Measurements from ENCODE around the gene SCN2A. TPM values are rescaled to one million over a fixed set of nuclear protein-coding genes. Genes with fewer than 3 reads are reported as not detected.
A peak's percentile ranks its signal among the peaks of the same experiment; 100 is the strongest.

SCN2A gene
- polyA plus RNA-seq, 4 donors: 2.1 to 5.8 (median 2.7) TPM

DNA sequence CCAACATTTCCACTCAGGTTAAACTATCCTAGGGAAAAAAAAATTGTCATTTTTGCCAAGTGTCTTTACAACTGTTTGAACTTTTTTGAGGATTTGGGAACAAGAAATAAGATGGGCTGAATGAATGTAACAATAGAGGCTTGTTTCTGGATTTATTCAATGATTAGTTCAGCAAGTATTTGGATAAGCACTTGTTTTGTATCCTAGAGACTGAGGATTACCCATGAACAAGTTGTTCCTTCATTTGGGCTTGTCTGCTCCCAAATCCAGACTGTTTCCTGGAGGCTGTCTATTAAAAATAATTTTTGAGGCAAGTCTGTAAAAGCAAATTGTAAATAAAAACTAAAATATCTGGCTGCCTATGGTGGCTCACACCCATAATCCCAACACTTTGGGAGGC lies 168.3 kb downstream of the SCN2A start:
- DNase-seq (ENCODE audit: low read depth in 4 of 4, low spot score in 3 of 4): no peak

DNA sequence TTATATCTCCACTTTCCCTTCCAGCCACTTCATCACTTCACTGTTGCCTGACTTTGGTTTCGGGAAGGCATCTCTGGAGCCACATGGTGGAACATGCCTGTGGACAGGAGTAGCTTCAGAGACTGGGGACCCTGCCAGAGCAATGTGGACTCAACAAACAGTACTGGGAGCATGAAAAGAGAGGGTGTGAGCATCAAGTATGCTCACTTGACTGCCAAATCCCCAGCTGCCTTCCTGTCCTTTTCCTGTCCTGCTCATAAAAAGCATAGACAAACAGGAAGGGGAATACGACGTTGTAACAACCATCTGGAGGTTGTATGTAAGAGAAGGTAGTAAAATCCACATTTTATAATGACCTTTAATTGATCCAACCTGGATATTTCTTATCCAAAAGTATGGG lies 169.0 kb downstream of the SCN2A start:
- DNase-seq (ENCODE audit: low read depth in 4 of 4, low spot score in 3 of 4): no peak

DNA sequence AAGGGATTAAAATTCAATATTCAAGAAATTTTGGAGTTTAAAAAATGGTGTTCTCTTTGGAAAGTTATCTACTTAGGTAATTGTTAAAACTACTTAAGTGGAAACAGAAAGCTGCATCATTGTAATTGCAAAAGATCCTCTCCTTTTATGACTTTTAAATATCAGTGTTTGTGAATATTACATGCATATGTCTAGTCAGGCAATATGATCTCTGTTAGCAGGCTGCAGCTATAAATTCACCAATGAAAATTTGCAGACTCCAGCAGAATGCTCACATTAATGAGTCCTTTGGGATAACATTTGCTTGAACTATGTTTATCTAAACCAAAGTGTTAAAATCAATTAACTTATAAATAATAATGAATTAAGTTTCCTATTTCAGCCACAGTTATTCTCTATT lies 171.1 kb downstream of the SCN2A start:
- DNase-seq (ENCODE audit: low read depth in 4 of 4, low spot score in 3 of 4): no peak

DNA sequence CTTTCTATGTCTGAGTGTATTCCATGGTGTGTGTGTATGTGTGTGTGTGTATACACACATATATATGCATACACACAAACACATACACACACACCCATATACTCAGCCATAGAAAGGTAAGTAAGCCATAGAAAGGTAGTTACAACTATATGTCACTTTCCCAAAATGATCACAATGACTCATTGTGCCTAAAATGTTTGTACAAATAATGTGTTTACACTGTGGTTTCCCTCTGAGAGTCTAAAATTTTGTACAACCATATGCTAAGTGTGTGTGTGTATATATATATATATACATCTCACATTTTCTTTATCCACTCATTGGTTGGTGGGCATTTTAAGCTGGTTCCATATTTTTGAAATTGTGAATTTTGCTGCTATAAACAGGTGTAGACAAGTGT lies 175.0 kb downstream of the SCN2A start:
- DNase-seq (ENCODE audit: low read depth in 4 of 4, low spot score in 3 of 4): no peak

- no peak for DNase-seq (ENCODE audit: low read depth in 4 of 4, low spot score in 3 of 4)
Observed at GRCh38 chr2:165417009-165417408, 177.8 kb downstream of the SCN2A start.

- DNase-seq (ENCODE audit: low read depth in 4 of 4, low spot score in 3 of 4): no peak
Observed at GRCh38 chr2:165420231-165420630, 181.0 kb downstream of the SCN2A start.

GRCh38 chr2:165423081-165423480 lies 183.9 kb downstream of the SCN2A start:
- DNase-seq (ENCODE audit: low read depth in 4 of 4, low spot score in 3 of 4): no peak

GRCh38 chr2:165425556-165425955 lies 186.3 kb downstream of the SCN2A start:
- no peak for DNase-seq (ENCODE audit: low read depth in 4 of 4, low spot score in 3 of 4)

GRCh38 chr2:165427686-165428085 lies 188.5 kb downstream of the SCN2A start:
- no peak for DNase-seq (ENCODE audit: low read depth in 4 of 4, low spot score in 3 of 4)

- no peak for DNase-seq (ENCODE audit: low read depth in 4 of 4, low spot score in 3 of 4)
Observed at GRCh38 chr2:165428926-165429325, 189.7 kb downstream of the SCN2A start.

DNA sequence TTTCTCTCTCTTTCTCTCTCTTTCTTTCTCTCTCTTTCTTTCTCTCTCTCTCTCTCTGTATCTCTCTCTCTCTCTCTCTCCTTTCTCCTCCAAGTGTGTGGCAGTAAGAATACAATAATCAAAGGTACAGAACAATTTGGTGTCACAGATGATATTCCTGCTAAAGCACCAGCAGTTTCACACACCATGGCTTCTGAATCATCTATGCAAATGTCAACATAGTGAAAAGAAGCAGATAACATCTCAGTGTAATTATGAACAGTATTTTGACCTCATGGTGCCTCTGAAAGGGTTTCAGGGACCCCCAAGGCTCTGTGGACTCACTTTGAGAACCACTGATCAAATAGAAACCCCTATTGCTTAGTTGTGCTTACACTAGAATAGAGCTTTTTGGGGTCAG lies 191.8 kb downstream of the SCN2A start:
- DNase-seq (ENCODE audit: low read depth in 4 of 4, low spot score in 3 of 4): no peak

DNA sequence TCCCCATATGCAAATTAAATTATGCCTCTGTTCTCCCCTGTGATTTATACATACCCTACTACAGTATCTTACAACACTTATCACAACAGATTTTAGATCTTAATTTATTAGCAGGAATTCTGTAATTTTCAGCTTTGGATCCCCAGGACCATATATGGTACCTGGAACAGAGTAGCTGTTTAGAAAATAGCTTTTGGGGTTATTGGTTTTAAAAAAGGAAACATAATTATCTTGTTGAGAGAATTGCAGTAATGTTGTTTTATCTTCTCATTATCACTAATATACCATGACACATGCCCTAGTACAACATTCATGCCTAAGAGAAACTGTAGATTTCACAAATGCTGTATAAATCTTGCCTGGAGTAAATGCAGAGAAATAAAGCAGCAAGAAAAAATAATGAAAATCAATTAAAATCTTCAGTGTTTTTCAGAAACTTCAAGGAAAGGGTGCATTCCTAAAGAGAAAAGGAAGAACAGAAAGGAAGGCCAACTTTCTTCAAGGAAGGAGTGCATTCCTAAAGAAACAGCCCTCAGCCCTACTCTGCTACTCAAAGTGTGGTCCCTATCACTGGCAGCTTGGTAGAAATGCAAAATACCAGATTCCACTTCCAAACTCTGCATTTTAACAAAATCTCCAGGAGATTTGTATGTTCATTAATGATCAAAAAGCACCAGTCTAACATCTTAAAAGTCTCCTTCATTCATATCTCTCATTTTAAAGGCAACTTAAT lies 193.2 kb downstream of the SCN2A start:
- no peak for DNase-seq (ENCODE audit: low read depth in 4 of 4, low spot score in 3 of 4)

- DNase-seq (ENCODE audit: low read depth in 4 of 4, low spot score in 3 of 4): peak in 3 of 4 donors; percentile 24 to 64 (median 31)
Observed at GRCh38 chr2:165434865-165435496, 195.8 kb downstream of the SCN2A start.

GRCh38 chr2:165435611-165436010 lies 196.4 kb downstream of the SCN2A start:
- DNase-seq (ENCODE audit: low read depth in 4 of 4, low spot score in 3 of 4): no peak

GRCh38 chr2:165436559-165436958 lies 197.3 kb downstream of the SCN2A start:
- no peak for DNase-seq (ENCODE audit: low read depth in 4 of 4, low spot score in 3 of 4)

DNA sequence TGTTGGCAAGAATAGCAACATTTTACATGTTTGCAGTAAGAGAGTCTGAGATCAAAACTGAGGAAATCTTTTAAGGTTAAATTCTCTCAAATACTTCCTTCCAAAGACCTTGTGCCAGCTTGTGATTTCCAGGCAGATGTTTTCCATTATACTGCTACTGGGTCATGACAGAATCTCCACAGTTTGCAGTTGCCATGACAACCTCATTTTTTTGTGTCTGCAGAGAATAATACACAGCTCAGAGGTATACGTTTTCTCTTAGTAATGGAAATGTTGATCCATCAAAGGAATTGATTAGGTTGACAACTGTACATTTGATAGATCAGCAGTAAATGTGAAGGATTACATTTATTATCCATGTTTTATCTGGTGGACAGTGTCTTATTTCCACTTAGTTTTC lies 201.2 kb downstream of the SCN2A start:
- peak in 1 of 4 donors; percentile 40 for DNase-seq (ENCODE audit: low read depth in 4 of 4, low spot score in 3 of 4)

Other genes starting within 250 kb of the SCN2A start
- under 1 TPM; 0.30 to 0.78 (median 0.43) TPM for gene SCN3A, start 35.4 kb upstream of the SCN2A start, polyA plus RNA-seq (ENCODE audit: insufficient read length in 4 of 4)
- gene CSRNP3, start 230.3 kb downstream of the SCN2A start, polyA plus RNA-seq (ENCODE audit: insufficient read length in 4 of 4): 10 to 100 TPM in 3 of 4 donors, 1 to 10 TPM in 1; 9.4 to 15.4 (median 12.2) TPM

All from left renal pelvis (tissue), 4 donors.